MM.1S (cell line): ENCODE data around the gene TRIM26.
A peak's percentile ranks its signal among the peaks of the same experiment; 100 is the strongest.

Experiments
- DNase-seq: peaks from one replicate; pipeline ENCODE4 v3.0.0-alpha.2; 2015
- H2AFZ ChIP-seq: fragments of 300-600 bp; sonication (generic); 2 replicates; pipeline ENCODE4 v1.6.0; 2016; ENCODE audit warnings: antibody characterized with exemption, low read length
- H3F3A ChIP-seq: fragments of 300-600 bp; sonication (generic); 2 replicates; pipeline ENCODE4 v1.6.1; 2016; ENCODE audit warnings: mild to moderate bottlenecking, antibody characterized with exemption, low read length, moderate library complexity, mixed read lengths; ENCODE audit not compliant: insufficient read depth
- H3K27ac ChIP-seq: fragments of 300-600 bp; sonication (generic); 2 replicates; pipeline ENCODE4 v1.5.1; 2016; ENCODE audit warnings: mild to moderate bottlenecking, low read length
- H3K27me3 ChIP-seq: fragments of 300-600 bp; sonication (generic); replicated peaks from 2 replicates; pipeline ENCODE4 v1.6.0; 2016; ENCODE audit warnings: low read length; ENCODE audit not compliant: insufficient read depth
- H3K36me3 ChIP-seq: fragments of 300-600 bp; sonication (generic); replicated peaks from 2 replicates; pipeline ENCODE4 v1.6.1; 2016; ENCODE audit warnings: mild to moderate bottlenecking, low read length, mixed read lengths; ENCODE audit not compliant: insufficient read depth
- H3K4me1 ChIP-seq: fragments of 300-600 bp; sonication (generic); 2 replicates; pipeline ENCODE4 v1.6.1; 2016; ENCODE audit warnings: low read length, mixed read lengths
- H3K4me2 ChIP-seq: fragments of 300-600 bp; sonication (generic); 2 replicates; pipeline ENCODE4 v1.6.0; 2016; ENCODE audit warnings: low read depth, low read length
- H3K4me3 ChIP-seq: fragments of 300-600 bp; sonication (generic); 2 replicates; pipeline ENCODE4 v1.5.1; 2016; ENCODE audit warnings: low read length, mixed read lengths
- H3K79me2 ChIP-seq: fragments of 300-600 bp; sonication (generic); 2 replicates; pipeline ENCODE4 v1.6.1; 2016; ENCODE audit warnings: mixed run types, low read length, mixed read lengths
- H3K9ac ChIP-seq: fragments of 300-600 bp; sonication (generic); 2 replicates; pipeline ENCODE4 v1.6.1; 2016; ENCODE audit warnings: low read length, mixed read lengths
- H3K9me2 ChIP-seq: fragments of 300-600 bp; sonication (generic); replicated peaks from 2 replicates; pipeline ENCODE4 v1.6.1; 2016; ENCODE audit warnings: mild to moderate bottlenecking, low read length, mixed read lengths; ENCODE audit not compliant: insufficient read depth
- H3K9me3 ChIP-seq: fragments of 300-600 bp; sonication (generic); replicated peaks from 2 replicates; pipeline ENCODE4 v1.6.1; 2016; ENCODE audit warnings: mild to moderate bottlenecking, low read length, mixed read lengths; ENCODE audit not compliant: insufficient read depth
- H4K20me1 ChIP-seq: fragments of 300-600 bp; sonication (generic); 2 replicates; pipeline ENCODE4 v1.6.1; 2016; ENCODE audit warnings: mild to moderate bottlenecking, low read length, moderate library complexity, mixed read lengths; ENCODE audit not compliant: insufficient read depth
- CTCF ChIP-seq: fragments of 300-600 bp; sonication (generic); IDR thresholded peaks from 2 replicates; pipeline ENCODE4 v1.5.1; 2016; ENCODE audit warnings: antibody characterized with exemption, low read length, mixed read lengths
- EZH2 ChIP-seq: fragments of 300-600 bp; sonication (generic); optimal IDR thresholded peaks from 2 replicates; pipeline ENCODE3; 2017; ENCODE audit warnings: low read depth, mild to moderate bottlenecking, antibody characterized with exemption, low read length, mixed read lengths
- EZH2phosphoT487 ChIP-seq: fragments of 300-600 bp; sonication (generic); IDR thresholded peaks from 2 replicates; pipeline ENCODE4 v1.6.1; 2018; ENCODE audit warnings: antibody characterized with exemption, low read length

The TRIM26 gene

DNA sequence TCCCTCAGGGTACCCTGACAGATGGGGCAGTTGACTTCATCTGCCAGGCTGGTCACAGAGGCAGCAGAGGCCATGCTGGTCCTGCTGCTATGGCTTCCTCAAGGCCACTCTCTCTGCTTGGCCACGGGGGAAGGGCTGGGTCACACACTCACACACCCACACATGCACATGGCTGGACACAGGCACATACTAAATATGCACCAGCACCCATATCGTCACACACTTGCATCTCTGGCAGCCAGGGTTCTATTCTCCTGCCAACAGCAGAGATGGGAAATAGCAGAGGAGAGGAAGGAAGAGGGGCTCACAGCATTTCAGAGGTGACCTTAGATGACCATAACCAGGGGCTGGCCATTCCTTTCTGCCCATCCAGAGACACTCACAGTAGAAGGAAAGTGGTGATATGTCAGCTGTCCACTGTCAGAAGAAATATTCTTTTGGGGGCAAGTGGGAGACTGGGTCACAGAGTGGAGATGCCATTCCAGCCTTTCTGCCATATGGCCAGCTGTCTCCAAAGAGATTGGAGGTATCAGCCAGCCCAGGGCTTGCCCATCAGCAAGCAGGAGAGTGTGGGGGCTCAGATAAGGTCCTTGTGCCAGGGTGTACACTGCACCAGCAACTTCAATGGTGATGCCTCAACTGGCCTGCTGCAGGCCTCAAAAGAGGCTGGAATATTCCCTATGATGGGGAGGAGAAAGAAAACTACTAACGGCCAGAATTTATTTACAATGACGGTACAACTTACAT lies 52.2 kb downstream of the TRIM26 start, which contains the start of gene TRIM10:
Gene TRIM10, minus strand, starts transcription at position 427 of the 747 bp plus-strand sequence. Its CDS starts 353 bp downstream, at position 74.
- Histone ChIP-seq H3K27me3 (0 out of 2 replicates have a peak, but pooled peaks cover 5% of the 10 kb centered on the region), H3K27ac (no peak within 1 kb of the TSS), H3K9ac (no peak within 1 kb of the TSS), H3K4me3 (no peak within 1 kb of the TSS), H3K9me2 (no peaks in the 10 kb centered on the region), H3K79me2 (no peaks in the 10 kb centered on the region), H3F3A (peaks cover 4% of the 10 kb centered on the region; the same call in 1 of the 2 replicates), H3K4me2 (no peak within 1 kb of the TSS), H3K36me3 (no peaks in the 10 kb centered on the region), H2AFZ (no peak within 1 kb of the TSS), H3K4me1 (peaks cover 5% of the 10 kb centered on the region; the same call in 1 of the 2 replicates), H3K9me3 (no peaks in the 10 kb centered on the region), H4K20me1 (no peaks in the 10 kb centered on the region)
- DNase-seq, result no peak
- TF ChIP-seq EZH2phosphoT487 (no peak), CTCF (no peak)

DNA sequence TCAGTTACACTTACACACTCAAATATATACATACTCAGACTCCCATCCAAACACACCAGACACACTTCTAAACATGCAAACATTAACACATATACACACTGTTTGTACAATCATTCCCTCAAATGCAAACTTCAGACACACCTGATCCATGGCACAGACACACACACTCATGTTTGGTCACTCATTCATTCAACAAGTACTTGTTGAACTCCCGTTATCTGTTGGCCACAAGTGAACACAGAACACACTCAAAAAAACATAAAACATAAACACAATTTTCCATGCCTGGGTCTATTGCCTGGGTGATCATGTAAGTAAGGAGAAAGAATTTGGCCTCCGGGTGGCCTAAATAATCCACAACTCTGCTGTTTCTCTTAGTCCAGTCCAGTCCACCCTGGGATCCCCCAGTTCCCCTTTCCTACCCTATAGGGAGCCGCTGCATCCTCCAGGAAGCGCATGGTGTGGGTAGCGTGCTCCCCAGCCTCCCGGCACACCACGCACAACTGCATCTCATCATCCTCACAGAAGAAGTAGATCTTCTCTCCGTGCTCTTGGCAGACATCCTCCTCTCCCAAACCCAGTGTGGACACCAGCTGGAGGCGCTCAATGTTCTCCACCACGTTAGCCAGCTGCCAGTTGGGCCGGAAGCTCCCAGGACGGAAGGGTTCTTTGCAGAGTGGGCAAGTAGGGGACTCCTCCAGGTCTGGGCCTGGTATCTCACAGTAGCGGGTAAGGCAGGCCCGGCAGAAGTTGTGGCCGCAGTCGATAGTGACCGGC lies 53.0 kb downstream of the TRIM26 start:
- H3K4me1 ChIP-seq, result peaks cover 5% of the 10 kb centered on the region; the same call in 1 of the 2 replicates
- no peak overlapping the region for H3K4me2 ChIP-seq
- no peaks in the 10 kb centered on the region for H3K9me2 ChIP-seq
- no peaks in the 10 kb centered on the region for H3K36me3 ChIP-seq
- DNase-seq, result no peak
- H3K9me3 ChIP-seq, result no peaks in the 10 kb centered on the region
- peaks cover 4% of the 10 kb centered on the region; the same call in 1 of the 2 replicates for H3F3A ChIP-seq
- no peak overlapping the region for H3K9ac ChIP-seq
- no peak overlapping the region for H3K27ac ChIP-seq
- no peak overlapping the region for H2AFZ ChIP-seq
- 0 out of 2 replicates have a peak, but pooled peaks cover 7% of the 10 kb centered on the region for H3K27me3 ChIP-seq
- no peak for TF ChIP-seq EZH2phosphoT487
- no peak for TF ChIP-seq CTCF
- no peak for TF ChIP-seq EZH2
- no peaks in the 10 kb centered on the region for H4K20me1 ChIP-seq
- H3K4me3 ChIP-seq, result no peak overlapping the region
- H3K79me2 ChIP-seq, result no peaks in the 10 kb centered on the region

DNA sequence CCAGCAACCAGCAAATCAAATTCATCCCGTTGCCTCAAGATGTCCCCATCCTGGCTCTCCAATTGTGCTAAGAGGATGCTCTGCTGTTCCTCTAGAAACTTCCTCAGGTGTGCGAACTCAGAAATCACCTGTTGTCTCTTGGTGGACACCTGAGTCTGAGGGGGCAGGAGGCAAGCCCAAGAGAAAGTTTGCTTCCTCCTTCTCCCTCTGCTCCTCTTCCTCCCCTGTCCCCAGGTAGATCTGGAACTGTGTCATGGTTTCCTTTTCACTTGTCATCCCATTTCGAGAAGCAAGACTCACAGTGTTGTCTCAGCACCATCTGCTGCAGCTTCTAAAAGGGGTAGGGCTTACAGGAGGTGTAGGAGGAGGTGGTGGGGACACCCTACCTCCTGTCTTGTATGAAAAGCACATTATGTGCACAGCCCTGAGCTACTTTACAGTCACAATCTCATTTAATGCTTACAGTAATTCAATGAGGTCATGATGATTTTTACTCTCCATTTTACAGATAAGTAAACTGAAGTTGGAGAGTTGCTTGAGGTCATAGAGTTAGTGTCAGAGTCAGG lies 54.6 kb downstream of the TRIM26 start:
- Histone ChIP-seq H3K9me3 (no peaks in the 10 kb centered on the region), H3K27me3 (0 out of 2 replicates have a peak, but pooled peaks cover 11% of the 10 kb centered on the region), H3K9ac (no peak overlapping the region), H3K4me1 (peaks cover 5% of the 10 kb centered on the region; the same call in 1 of the 2 replicates), H4K20me1 (no peaks in the 10 kb centered on the region), H3K27ac (no peak overlapping the region), H3K79me2 (no peaks in the 10 kb centered on the region), H3K4me2 (peak overlapping the region; percentile 29), H3K9me2 (no peaks in the 10 kb centered on the region), H2AFZ (no peak overlapping the region), H3F3A (peaks cover 4% of the 10 kb centered on the region; the same call in 1 of the 2 replicates), H3K36me3 (no peaks in the 10 kb centered on the region), H3K4me3 (no peak overlapping the region)
- peak; percentile 24 for DNase-seq
- no peak for TF ChIP-seq CTCF
- TF ChIP-seq EZH2, result no peak
- TF ChIP-seq EZH2phosphoT487, result no peak
